Stomach (tissue), 9 donors: ENCODE measurements around the gene S100A11. TPM values are rescaled to one million over a fixed set of nuclear protein-coding genes. Genes with fewer than 3 reads are reported as not detected.

Source experiments
- DNase-seq, 2 donors: peaks; one replicate each; pipeline versions ENCODE4 v3.0.0 to v3.0.0-alpha.2; 2013 to 2019
- H3K27ac ChIP-seq, 5 donors: fragments of 200-600 bp in 4 of 5; sonication (generic) in 4 of 5; one replicate each; pipeline ENCODE4 v1.5.1; 2013 to 2019; ENCODE audit warnings: mild to moderate bottlenecking in 1 of 5, moderate library complexity in 1 of 5
- H3K27me3 ChIP-seq, 3 donors: fragments of 200-600 bp; sonication (generic); one replicate each; pipeline ENCODE4 v1.5.1; 2017 to 2019; ENCODE audit warnings: mixed run types in 1 of 3
- H3K36me3 ChIP-seq, 4 donors: fragments of 200-600 bp; sonication (generic); 1 replicate in 3 of 4; 2 replicates in 1 of 4; pipeline ENCODE4 v1.5.1; 2016 to 2019
- H3K4me1 ChIP-seq, 4 donors: fragments of 200-600 bp; sonication (generic); one replicate each; pipeline ENCODE4 v1.5.1; 2016 to 2019
- H3K4me3 ChIP-seq, 4 donors: fragments of 200-600 bp; sonication (generic) in 3 of 4; one replicate each; pipeline ENCODE4 v1.5.1; 2016 to 2019; ENCODE audit warnings: mild to moderate bottlenecking in 1 of 4
- H3K9me3 ChIP-seq, 4 donors: fragments of 200-600 bp; sonication (generic); one replicate each; pipeline ENCODE4 v1.5.1; 2016 to 2019
- CTCF ChIP-seq, 7 experiments: fragments of 450-650 bp in 4 of 7; fragments of 200-600 bp in 3 of 7; sonication (generic) in 3 of 7; IDR thresholded peaks; one replicate each; pipeline ENCODE4 v1.5.1; 2016 to 2019; ENCODE audit warnings: antibody characterized with exemption in 7 of 7, control low read depth in 2 of 7, mild to moderate bottlenecking in 1 of 7
- EP300 ChIP-seq: sonication (generic); formaldehyde crosslinking; IDR thresholded peaks from one replicate; pipeline ENCODE4 v1.6.1; 2017; ENCODE audit warnings: antibody characterized with exemption
- POLR2A ChIP-seq, 4 donors: fragments of 450-650 bp; IDR thresholded peaks; one replicate each; pipeline ENCODE4 v1.6.1; 2016; ENCODE audit warnings: antibody characterized with exemption in 4 of 4, control low read depth in 2 of 4, mild to moderate bottlenecking in 1 of 4, moderate library complexity in 1 of 4
- POLR2AphosphoS5 ChIP-seq, 3 donors: sonication (generic); formaldehyde crosslinking; IDR thresholded peaks; one replicate each; pipeline ENCODE4 v1.6.1; 2016; ENCODE audit warnings: antibody characterized with exemption in 3 of 3
- WGBS, 5 donors: extraction: QIAGEN DNeasy Blood & Tissue Kit in 3 of 5; methylation state at CpG; one replicate each; pipeline versions ENCODE4 v1.1.5 to v1.1.7; 2013 to 2018; 5-methylcytosine and 5-hydroxymethylcytosine counted together
- intact Hi-C: fragments of 100-400 bp; cut with DNase I; formaldehyde crosslinking; loops from one replicate; pipeline ENCODE4 v1.15.1; 2023; ENCODE audit warnings: low total_unique reads
- polyA plus RNA-seq, 3 donors: library from polyadenylated mRNA; stranded (reverse); fragments of 200-250 nt; gene quantifications; one replicate each; pipeline ENCODE4 v1.2.3, GENCODE V29; 2013
- total RNA-seq, 5 donors: library from RNA; depleted of rRNA; stranded (reverse); fragments of >200 nt; gene quantifications; one replicate each; pipeline versions ENCODE4 v1.1.0 to v1.2.3, GENCODE V29; 2014 to 2016
- donor health status: healthy with polysubstance abuse.
- donor health status: Bipolar disorder and iron deficiency.
- donor health status: healthy.

Gene S100A11
- total and polyA plus RNA-seq, 8 donors: 9.8 to 3,881 (median 250) TPM

- no peak overlapping the region for H3K27ac ChIP-seq
- TF ChIP-seq POLR2A (IDR thresholded peaks at IDR 0.05): no peak
- no peak for TF ChIP-seq CTCF (IDR thresholded peaks at IDR 0.05)
- TF ChIP-seq POLR2AphosphoS5 (IDR thresholded peaks at IDR 0.05): no peak
- TF ChIP-seq EP300: no peak
- H3K36me3 ChIP-seq: no peaks in the 10 kb centered on the region
- H3K9me3 ChIP-seq: no peaks in the 10 kb centered on the region
- H3K4me3 ChIP-seq: no peak overlapping the region
- H3K27me3 ChIP-seq: no peaks in the 10 kb centered on the region
- H3K4me1 ChIP-seq: peaks cover 0 to 2% (median under 1%) of the 10 kb centered on the region in 4 donors
- WGBS, 5 donors: 42 to 71% (median 56%) methylated on average over 2 of the region's 2 CpGs
- intact Hi-C loops: no loop called here
- DNase-seq: no peak
These were observed 29.8 kb downstream of the S100A11 start for GRCh38 chr1:152007047-152007446.

DNA sequence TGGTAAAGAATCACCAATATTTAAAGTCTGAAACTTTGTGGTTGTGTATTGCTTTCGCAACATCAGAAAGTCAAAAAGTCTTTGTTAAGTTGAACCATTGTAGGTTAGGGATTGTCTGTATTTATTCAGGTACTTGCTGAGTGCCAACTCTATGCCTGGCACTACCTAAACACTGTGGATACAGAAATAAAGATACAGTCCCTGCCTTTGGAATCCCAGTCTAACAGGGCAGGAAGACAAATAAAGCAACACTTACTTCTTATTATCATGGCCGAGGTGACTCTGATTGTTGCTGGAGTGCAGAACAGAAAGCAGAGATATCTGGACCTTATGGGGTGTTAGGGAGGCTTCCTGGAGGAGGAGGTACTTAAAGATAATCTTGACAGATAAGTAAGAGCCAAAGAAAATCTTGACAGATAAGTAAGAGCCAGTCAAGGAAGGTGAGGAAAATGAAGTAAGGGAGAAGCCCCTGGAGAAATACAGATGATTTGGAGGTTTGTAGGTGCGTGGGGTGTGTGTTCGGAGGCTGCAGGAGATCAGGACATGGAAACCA, 31.4 kb downstream of the S100A11 start:
- Histone ChIP-seq H3K4me1 (peaks cover 0 to 12% (median 4%) of the 10 kb centered on the region in 4 donors), H3K36me3 (no peaks in the 10 kb centered on the region), H3K27me3 (no peaks in the 10 kb centered on the region), H3K27ac (no peak overlapping the region), H3K4me3 (no peak overlapping the region), H3K9me3 (no peaks in the 10 kb centered on the region)
- DNase-seq: no peak
- WGBS, 5 donors: 48 to 56% (median 49%) methylated on average over 4 of the region's 4 CpGs
- intact Hi-C loops: no loop called here
- TF ChIP-seq EP300 (no peak), POLR2AphosphoS5 (IDR thresholded peaks at IDR 0.05) (no peak), CTCF (IDR thresholded peaks at IDR 0.05) (no peak), POLR2A (IDR thresholded peaks at IDR 0.05) (no peak)

DNA sequence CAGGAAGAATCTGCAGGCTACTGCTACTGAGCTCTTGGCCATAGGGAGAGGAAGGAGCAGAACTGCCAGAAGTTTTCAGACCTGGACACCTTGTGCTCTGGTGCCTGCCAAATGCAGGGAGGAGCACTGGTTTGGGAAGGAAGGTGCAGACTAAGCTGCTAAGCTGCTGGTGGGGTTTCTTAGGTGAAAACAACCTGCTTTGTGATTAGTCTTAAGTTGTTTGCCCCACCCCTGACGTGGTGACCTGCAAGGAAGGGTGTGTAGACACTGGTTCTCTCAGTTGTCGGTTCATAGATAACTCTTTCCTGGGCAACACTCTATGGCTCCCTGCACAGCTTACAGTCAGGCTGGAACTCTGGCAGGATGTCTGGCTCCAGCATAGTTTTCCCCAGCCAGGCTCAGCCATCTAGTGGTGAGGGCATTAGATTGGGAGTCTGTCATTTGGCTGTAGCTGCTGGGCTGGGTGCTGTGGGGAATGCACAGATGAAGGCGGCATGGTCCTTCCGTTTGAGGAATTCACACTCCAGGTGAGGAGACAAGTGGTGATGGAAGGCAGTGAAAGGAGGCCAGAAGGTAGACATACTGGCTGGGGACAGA, 32.9 kb downstream of the S100A11 start:
- TF ChIP-seq CTCF (IDR thresholded peaks at IDR 0.05) (no peak), POLR2A (IDR thresholded peaks at IDR 0.05) (no peak), EP300 (no peak), POLR2AphosphoS5 (IDR thresholded peaks at IDR 0.05) (no peak)
- WGBS, 5 donors: 43 to 65% (median 49%) methylated on average over 4 of the region's 4 CpGs
- Histone ChIP-seq H3K4me3 (no peak overlapping the region), H3K4me1 (peaks cover 0 to 17% (median 4%) of the 10 kb centered on the region in 4 donors), H3K27ac (no peak overlapping the region), H3K27me3 (no peaks in the 10 kb centered on the region), H3K9me3 (no peaks in the 10 kb centered on the region), H3K36me3 (no peaks in the 10 kb centered on the region)
- DNase-seq: peak in 1 of 2 donors; percentile 24
- intact Hi-C loops: loop anchor here (5.0 kb wide), 1 partner anchor 67 kb away; no protein-coding TSS in a partner anchor

- TF ChIP-seq POLR2AphosphoS5 (IDR thresholded peaks at IDR 0.05) (no peak), EP300 (no peak), POLR2A (IDR thresholded peaks at IDR 0.05) (no peak), CTCF (IDR thresholded peaks at IDR 0.05) (no peak)
- Histone ChIP-seq H3K27ac (no peak overlapping the region), H3K27me3 (no peaks in the 10 kb centered on the region), H3K4me3 (no peak overlapping the region), H3K4me1 (peaks cover 0 to 17% (median 4%) of the 10 kb centered on the region in 4 donors), H3K9me3 (no peaks in the 10 kb centered on the region), H3K36me3 (no peaks in the 10 kb centered on the region)
- 57 to 77% (median 69%) methylated on average over 3 of the region's 3 CpGs for WGBS, 5 donors
- intact Hi-C loops: loop anchor here (5.0 kb wide), 1 partner anchor 66 kb away; no protein-coding TSS in a partner anchor
- no peak for DNase-seq
These were observed 33.8 kb downstream of the S100A11 start for GRCh38 chr1:152002960-152003359.
